Upper lobe of right lung (tissue), 1 donor: ENCODE data around the gene FRMD4A. TPM values are rescaled to one million over a fixed set of nuclear protein-coding genes. Genes with fewer than 3 reads are reported as not detected.
"Not testable (repeated sequence)": the region's sequence is repeated elsewhere in the genome, so short reads cannot be mapped to it uniquely, and the experiment has no call there.

ENCODE experiments used
- ATAC-seq: fragments of 200-7000 bp; cut with Tn5 transposase; one replicate; pipeline ENCODE4 v1.9.1; 2020; ENCODE audit warnings: mild to moderate bottlenecking, moderate library complexity
- DNase-seq: peaks from one replicate; pipeline ENCODE4 v3.0.0-alpha.2; 2020
- H3K27ac ChIP-seq: fragments of 200-600 bp; one replicate; pipeline ENCODE4 v1.8.0; 2022
- H3K27me3 ChIP-seq: fragments of 200-600 bp; one replicate; pipeline ENCODE4 v1.8.0; 2022; ENCODE audit warnings: mild to moderate bottlenecking
- H3K36me3 ChIP-seq: fragments of 200-600 bp; one replicate; pipeline ENCODE4 v1.8.0; 2022
- H3K4me1 ChIP-seq: fragments of 200-600 bp; one replicate; pipeline ENCODE4 v1.8.0; 2022
- H3K4me3 ChIP-seq: fragments of 200-600 bp; one replicate; pipeline ENCODE4 v1.8.0; 2022; ENCODE audit warnings: mild to moderate bottlenecking
- H3K9me3 ChIP-seq: fragments of 200-600 bp; one replicate; pipeline ENCODE4 v1.8.0; 2022
- CTCF ChIP-seq: fragments of 200-600 bp; IDR thresholded peaks from one replicate; pipeline ENCODE4 v1.8.0; 2022; ENCODE audit warnings: antibody characterized with exemption
- intact Hi-C: fragments of 100-400 bp; cut with DNase I; formaldehyde crosslinking; loops from one replicate; pipeline ENCODE4 v1.11.0; 2022
- total RNA-seq: library from RNA; stranded (reverse); fragmentation: NEBNext Ultra II Directional; extraction: Animal tissue kit (Norgen Biotek cat#: 25700); gene quantifications from one replicate; pipeline ENCODE4 v1.2.1, GENCODE V29; 2021
- donor health status: DM: no; HTN: yes; CAD: no; lungs with severe emphysema.

FRMD4A gene
- total RNA-seq, 1 donor from 2014 or later = 38.3 TPM

GRCh38 chr10:13770760-13771493 lies 559.8 kb downstream of the FRMD4A start:
- intact Hi-C loops = no loop called here
- H3K36me3 ChIP-seq = no peaks in the 10 kb centered on the region
- H3K4me1 ChIP-seq = no peaks in the 10 kb centered on the region
- H3K9me3 ChIP-seq = no peaks in the 10 kb centered on the region
- H3K27me3 ChIP-seq = no peaks in the 10 kb centered on the region
- ATAC-seq (no peak), DNase-seq (no peak)
- no peak overlapping the region for H3K4me3 ChIP-seq
- TF ChIP-seq CTCF = no peak
- no peak overlapping the region for H3K27ac ChIP-seq

- ATAC-seq = no peak
- Histone ChIP-seq H3K9me3 (no peaks in the 10 kb centered on the region), H3K27ac (no peak overlapping the region), H3K4me3 (no peak overlapping the region), H3K4me1 (no peaks in the 10 kb centered on the region), H3K27me3 (no peaks in the 10 kb centered on the region), H3K36me3 (no peaks in the 10 kb centered on the region)
- intact Hi-C loops = no loop called here
- DNase-seq = no peak
- TF ChIP-seq CTCF = no peak
Measured at GRCh38 chr10:13769946-13770345, 560.8 kb downstream of the FRMD4A start.

GRCh38 chr10:13767676-13768178 lies 563.0 kb downstream of the FRMD4A start:
- no peaks in the 10 kb centered on the region for H3K4me1 ChIP-seq
- no peak for TF ChIP-seq CTCF
- no peak for DNase-seq
- no peaks in the 10 kb centered on the region for H3K27me3 ChIP-seq
- no peaks in the 10 kb centered on the region for H3K36me3 ChIP-seq
- H3K27ac ChIP-seq = no peak overlapping the region
- H3K9me3 ChIP-seq = no peaks in the 10 kb centered on the region
- intact Hi-C loops = no loop called here
- no peak for ATAC-seq
- H3K4me3 ChIP-seq = no peak overlapping the region

- H3K4me1 ChIP-seq, H3K9me3 ChIP-seq, ATAC-seq, DNase-seq, H3K27me3 ChIP-seq, H3K36me3 ChIP-seq, H3K4me3 ChIP-seq, intact Hi-C loops, H3K27ac ChIP-seq: not testable (repeated sequence)
Measured at GRCh38 chr10:13767148-13767547, 563.6 kb downstream of the FRMD4A start.

- Histone ChIP-seq H3K4me1 (no peaks in the 10 kb centered on the region), H3K36me3 (no peaks in the 10 kb centered on the region), H3K4me3 (no peak overlapping the region), H3K9me3 (no peaks in the 10 kb centered on the region), H3K27ac (no peak overlapping the region), H3K27me3 (no peaks in the 10 kb centered on the region)
- TF ChIP-seq CTCF = no peak
- no peak for DNase-seq
- ATAC-seq = peak; percentile 33
- intact Hi-C loops = no loop called here
Measured at GRCh38 chr10:13765641-13766341, 564.9 kb downstream of the FRMD4A start.

- peaks cover 3% of the 10 kb centered on the region for H3K4me1 ChIP-seq
- ATAC-seq (no peak), DNase-seq (no peak)
- H3K36me3 ChIP-seq = no peaks in the 10 kb centered on the region
- TF ChIP-seq CTCF = no peak
- H3K27ac ChIP-seq = no peak overlapping the region
- H3K9me3 ChIP-seq = no peaks in the 10 kb centered on the region
- intact Hi-C loops = no loop called here
- H3K27me3 ChIP-seq = no peaks in the 10 kb centered on the region
- no peak overlapping the region for H3K4me3 ChIP-seq
Measured at GRCh38 chr10:13761490-13762091, 569.1 kb downstream of the FRMD4A start.
